AG04450 (cell line): Measurements from ENCODE around the gene ABCG1. TPM values are rescaled to one million over a fixed set of nuclear protein-coding genes. Genes with fewer than 3 reads are reported as not detected.
"Not testable (repeated sequence)": the region's sequence is repeated elsewhere in the genome, so short reads cannot be mapped to it uniquely, and the experiment has no call there.

Experiments
- CTCF ChIA-PET: fragments of 300-600, 350-600 bp; formaldehyde crosslinking; extraction: SDS; loops from one replicate; lab custom pipeline; 2022; ENCODE audit warnings: antibody characterized with exemption, inconsistent platforms; lab: Charles Lee
- POLR2A ChIA-PET: fragments of 350-600 bp; formaldehyde crosslinking; extraction: SDS; loops from one replicate; lab custom pipeline; 2021; ENCODE audit warnings: antibody characterized with exemption, inconsistent platforms; lab: Yijun Ruan, JAX
- DNase-seq: peaks from one replicate; pipeline ENCODE4 v3.0.0-alpha.2; 2011; ENCODE audit warnings: low read depth, low spot score
- H3K27ac ChIP-seq: one replicate; pipeline ENCODE4 v1.5.1; 2012; ENCODE audit warnings: low read depth, low read length, control low read depth
- H3K27me3 ChIP-seq: one replicate; pipeline ENCODE4 v1.6.0; 2012; ENCODE audit warnings: low read length; ENCODE audit not compliant: control insufficient read depth, insufficient read depth
- H3K4me3 ChIP-seq: 2 replicates; pipeline ENCODE4 v1.5.1; 2011; ENCODE audit warnings: mild to moderate bottlenecking, low read depth, low read length, control low read depth
- H3K9me3 ChIP-seq: 2 replicates; pipeline ENCODE4 v1.5.1; 2012; ENCODE audit warnings: low read length; ENCODE audit not compliant: control insufficient read depth, insufficient read depth
- polyA plus RNA-seq: library from polyadenylated mRNA; depleted of rRNA; stranded (reverse); fragments of >200 nt; gene quantifications from 2 replicates; pipeline ENCODE4 v1.2.3, GENCODE V29; 2011
- TF ChIP-seq, protein P1 (sequence below): IDR thresholded peaks from 2 replicates; pipeline ENCODE4 v1.5.1; 2011; ENCODE audit warnings: low read depth, low read length, control low read depth, inconsistent platforms

ABCG1 gene
- polyA plus RNA-seq, 1 experiment, result 0.71 TPM

DNA sequence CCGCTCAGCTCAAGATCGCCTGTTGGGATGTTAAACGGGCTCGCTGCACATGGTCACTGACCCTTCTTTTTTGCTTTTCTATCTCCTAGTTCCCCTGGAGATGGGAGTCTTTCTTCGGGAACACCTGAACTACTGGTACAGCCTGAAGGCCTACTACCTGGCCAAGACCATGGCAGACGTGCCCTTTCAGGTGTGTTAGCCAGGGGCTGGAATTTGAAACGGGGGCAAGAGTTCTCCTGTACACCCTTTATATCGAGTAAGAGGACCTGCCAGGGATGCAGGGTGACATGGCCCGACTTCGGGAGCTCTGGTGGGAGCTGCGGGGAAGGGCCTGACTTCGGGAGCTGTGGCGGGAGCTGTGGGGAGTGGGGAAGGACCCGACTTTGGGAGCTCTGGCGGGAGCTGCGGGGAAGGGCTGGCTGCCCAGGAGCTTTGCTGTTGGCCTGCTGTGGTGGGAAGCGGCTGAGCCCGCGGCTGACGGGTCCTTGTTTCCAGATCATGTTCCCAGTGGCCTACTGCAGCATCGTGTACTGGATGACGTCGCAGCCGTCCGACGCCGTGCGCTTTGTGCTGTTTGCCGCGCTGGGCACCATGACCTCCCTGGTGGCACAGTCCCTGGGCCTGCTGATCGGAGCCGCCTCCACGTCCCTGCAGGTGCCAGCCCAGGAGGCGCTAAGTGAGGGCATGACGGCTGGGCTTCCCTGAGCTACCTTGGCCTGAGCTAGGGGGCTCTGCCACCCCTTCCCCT, 72.2 kb downstream of the ABCG1 start:
- peaks cover 35% of the 10 kb centered on the region for H3K9me3 ChIP-seq
- H3K4me3 ChIP-seq, result no peak overlapping the region
- H3K27ac ChIP-seq, result no peak overlapping the region
- no peak for DNase-seq
- TF ChIP-seq, protein P1, sequence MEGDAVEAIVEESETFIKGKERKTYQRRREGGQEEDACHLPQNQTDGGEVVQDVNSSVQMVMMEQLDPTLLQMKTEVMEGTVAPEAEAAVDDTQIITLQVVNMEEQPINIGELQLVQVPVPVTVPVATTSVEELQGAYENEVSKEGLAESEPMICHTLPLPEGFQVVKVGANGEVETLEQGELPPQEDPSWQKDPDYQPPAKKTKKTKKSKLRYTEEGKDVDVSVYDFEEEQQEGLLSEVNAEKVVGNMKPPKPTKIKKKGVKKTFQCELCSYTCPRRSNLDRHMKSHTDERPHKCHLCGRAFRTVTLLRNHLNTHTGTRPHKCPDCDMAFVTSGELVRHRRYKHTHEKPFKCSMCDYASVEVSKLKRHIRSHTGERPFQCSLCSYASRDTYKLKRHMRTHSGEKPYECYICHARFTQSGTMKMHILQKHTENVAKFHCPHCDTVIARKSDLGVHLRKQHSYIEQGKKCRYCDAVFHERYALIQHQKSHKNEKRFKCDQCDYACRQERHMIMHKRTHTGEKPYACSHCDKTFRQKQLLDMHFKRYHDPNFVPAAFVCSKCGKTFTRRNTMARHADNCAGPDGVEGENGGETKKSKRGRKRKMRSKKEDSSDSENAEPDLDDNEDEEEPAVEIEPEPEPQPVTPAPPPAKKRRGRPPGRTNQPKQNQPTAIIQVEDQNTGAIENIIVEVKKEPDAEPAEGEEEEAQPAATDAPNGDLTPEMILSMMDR, result no peak
- ChIA-PET POLR2A (no interaction called here), CTCF (no interaction called here)
- no peaks in the 10 kb centered on the region for H3K27me3 ChIP-seq

GRCh38 chr21:42291751-42292562, 73.0 kb downstream of the ABCG1 start:
- Histone ChIP-seq H3K27me3 (peaks cover 2% of the 10 kb centered on the region), H3K27ac (no peak overlapping the region), H3K4me3 (no peak overlapping the region), H3K9me3 (peaks cover 35% of the 10 kb centered on the region)
- ChIA-PET CTCF (no interaction called here), POLR2A (no interaction called here)
- TF ChIP-seq, protein P1, result no peak
- DNase-seq, result no peak

- H3K4me3 ChIP-seq, H3K27ac ChIP-seq, H3K27me3 ChIP-seq, POLR2A ChIA-PET, CTCF ChIA-PET, DNase-seq: not testable (repeated sequence)
- H3K9me3 ChIP-seq, result peaks cover 34% of the 10 kb centered on the region
Measured at GRCh38 chr21:42292563-42293142, 73.7 kb downstream of the ABCG1 start.

DNA sequence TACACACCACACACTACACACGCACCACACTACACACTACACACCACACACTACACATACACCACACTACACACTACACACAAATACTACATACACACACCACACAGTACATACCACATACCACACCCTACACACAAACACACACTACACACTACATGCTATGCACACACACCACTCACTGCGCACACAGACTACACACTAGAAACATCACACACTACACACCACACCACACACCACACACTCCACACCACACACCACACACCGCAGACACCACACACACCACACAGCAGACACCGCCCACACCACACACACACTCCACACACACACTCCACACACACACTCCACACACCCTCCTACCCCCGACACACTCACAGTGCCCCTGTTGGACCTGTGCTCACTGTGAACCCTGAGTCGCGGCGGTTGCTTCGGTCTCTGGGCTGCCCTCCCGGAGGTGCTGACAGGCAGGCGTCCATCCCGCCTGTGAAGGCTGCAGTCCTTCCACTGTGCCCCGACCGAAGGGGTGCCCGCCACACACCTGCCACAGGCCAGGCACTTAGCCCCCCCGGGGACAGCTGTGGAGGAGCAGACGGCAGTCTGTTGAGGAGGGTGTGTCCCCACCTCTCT, 74.8 kb downstream of the ABCG1 start:
- Histone ChIP-seq H3K9me3 (peaks cover 30% of the 10 kb centered on the region), H3K27me3 (peaks cover 2% of the 10 kb centered on the region), H3K27ac (no peak overlapping the region), H3K4me3 (no peak overlapping the region)
- DNase-seq, result no peak
- ChIA-PET POLR2A (no interaction called here), CTCF (no interaction called here)
- TF ChIP-seq, protein P1, result no peak

DNA sequence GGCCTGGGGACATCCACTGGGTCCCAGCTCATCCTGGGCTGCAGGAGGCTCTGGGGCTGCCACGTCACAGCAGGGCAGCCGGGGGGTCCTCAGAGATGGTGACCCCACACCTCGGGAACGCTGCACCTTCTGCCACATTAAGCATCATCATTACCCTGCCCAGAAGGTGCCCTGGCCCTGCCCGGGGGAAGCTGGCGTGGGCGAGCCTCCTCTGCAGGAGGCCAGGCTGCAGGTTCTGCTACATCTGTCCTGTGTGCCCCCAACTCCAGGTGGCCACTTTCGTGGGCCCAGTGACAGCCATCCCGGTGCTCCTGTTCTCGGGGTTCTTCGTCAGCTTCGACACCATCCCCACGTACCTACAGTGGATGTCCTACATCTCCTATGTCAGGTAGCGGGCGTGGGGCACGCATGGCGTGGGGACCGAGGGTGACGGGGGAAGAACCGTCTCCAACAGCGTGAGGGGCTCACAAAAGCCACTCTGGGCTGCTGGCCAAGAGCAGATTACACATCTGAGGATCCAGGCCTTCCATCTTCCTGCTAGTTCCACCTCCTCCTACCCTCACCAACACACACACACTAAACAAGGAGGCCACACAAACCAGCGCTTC, 75.4 kb downstream of the ABCG1 start:
- POLR2A ChIA-PET, result no interaction called here
- Histone ChIP-seq H3K27me3 (peaks cover 2% of the 10 kb centered on the region), H3K27ac (no peak overlapping the region), H3K9me3 (peaks cover 27% of the 10 kb centered on the region), H3K4me3 (no peak overlapping the region)
- CTCF ChIA-PET, result no interaction called here
- no peak for DNase-seq
- TF ChIP-seq, protein P1, result no peak
